K562 (cell line): ENCODE results near the gene POLN. TPM values are rescaled to one million over a fixed set of nuclear protein-coding genes. Genes with fewer than 3 reads are reported as not detected.

ENCODE experiments used
- AFF4 ChIP-seq: sonication (generic); formaldehyde crosslinking; IDR thresholded peaks from 2 replicates; pipeline ENCODE4 v1.8.0; 2023; ENCODE audit warnings: mild to moderate bottlenecking, missing genetic modification reagents
- ELF2 ChIP-seq: fragments of 250-450 bp; sonication (Bioruptor Pico); IDR thresholded peaks from 2 replicates; pipeline ENCODE4 v1.5.0; 2021; ENCODE audit warnings: mild to moderate bottlenecking
- ELK3 ChIP-seq: fragments of 450-650 bp; formaldehyde crosslinking; IDR thresholded peaks from 2 replicates; pipeline ENCODE4 v1.4.0; 2020; ENCODE audit warnings: mild to moderate bottlenecking
- ESRRA ChIP-seq: fragments of 450-650 bp; IDR thresholded peaks from 2 replicates; pipeline ENCODE4 v1.6.1; 2014; ENCODE audit warnings: low read depth, mild to moderate bottlenecking, moderate library complexity, borderline replicate concordance
- FOXM1 ChIP-seq, 2 experiments: fragments of 450-650 bp in 1 of 2; sonication (generic) in 1 of 2; formaldehyde crosslinking in 1 of 2; IDR thresholded peaks; 2 replicates each; pipeline versions ENCODE4 v1.6.1 to v1.9.0; 2017 to 2022; ENCODE audit warnings: low read depth in 2 of 2, mild to moderate bottlenecking in 2 of 2, missing genetic modification reagents in 1 of 2, moderate library complexity in 1 of 2
- HIVEP1 ChIP-seq: fragments of 250-450 bp; sonication (Bioruptor Pico); IDR thresholded peaks from 2 replicates; pipeline ENCODE4 v1.4.0; 2020; ENCODE audit warnings: mild to moderate bottlenecking
- MTA2 ChIP-seq: fragments of 450-650 bp; IDR thresholded peaks from 2 replicates; pipeline ENCODE4 v1.6.1; 2016; ENCODE audit warnings: low read depth
- NFE2L1 ChIP-seq: fragments of 450-650 bp; IDR thresholded peaks from 2 replicates; pipeline ENCODE4 v1.6.1; 2016; ENCODE audit warnings: missing genetic modification characterization, low read depth, mild to moderate bottlenecking, missing compliant biosample characterization, moderate library complexity, borderline replicate concordance
- NFXL1 ChIP-seq: fragments of 450-650 bp; formaldehyde crosslinking; IDR thresholded peaks from 2 replicates; pipeline ENCODE4 v1.4.0; 2021; ENCODE audit warnings: mild to moderate bottlenecking
- PBX2 ChIP-seq, 2 experiments: IDR thresholded peaks in 1 of 2; conservative IDR thresholded peaks in 1 of 2; 2 replicates each; pipeline ENCODE4 v1.6.1; 2016; ENCODE audit warnings: low read depth in 2 of 2, mild to moderate bottlenecking in 1 of 2, missing compliant biosample characterization in 1 of 2, missing genetic modification characterization in 1 of 2, moderate library complexity in 1 of 2
- PCBP2 ChIP-seq: fragments of 200-400 bp; formaldehyde crosslinking; IDR thresholded peaks from 2 replicates; pipeline ENCODE4 v1.6.1; 2018; ENCODE audit warnings: low read length, low read depth, mild to moderate bottlenecking, moderate library complexity; ENCODE audit not compliant: poor library complexity, severe bottlenecking
- RBFOX2 ChIP-seq: fragments of 200-400 bp; formaldehyde crosslinking; IDR thresholded peaks from 2 replicates; pipeline ENCODE4 v1.6.1; 2017; ENCODE audit warnings: low read depth, mild to moderate bottlenecking, low read length, moderate library complexity
- RFX7 ChIP-seq: fragments of 250-450 bp; sonication (Bioruptor Pico); IDR thresholded peaks from 2 replicates; pipeline ENCODE4 v1.5.1; 2021; ENCODE audit warnings: mild to moderate bottlenecking
- SIRT6 ChIP-seq: IDR thresholded peaks from one replicate; pipeline ENCODE4 v1.6.1; 2012; ENCODE audit warnings: low read depth, mild to moderate bottlenecking, control low read depth, inconsistent platforms, low read length, moderate library complexity
- SMARCA4 ChIP-seq: fragments of 450-650 bp; IDR thresholded peaks from 2 replicates; pipeline ENCODE4 v1.6.1; 2016
- WHSC1 ChIP-seq: IDR thresholded peaks from one replicate; pipeline ENCODE4 v1.6.1; 2012; ENCODE audit warnings: low read length, control low read depth, inconsistent platforms
- YY1 ChIP-seq, 3 experiments: IDR thresholded peaks; 2 replicates each; pipeline ENCODE4 v1.6.1; 2011; ENCODE audit warnings: low read length in 2 of 3, mild to moderate bottlenecking in 2 of 3, moderate library complexity in 2 of 3, borderline replicate concordance in 1 of 3, control low read depth in 1 of 3, low read depth in 1 of 3; ENCODE audit not compliant: insufficient read depth in 3 of 3, insufficient replicate concordance in 2 of 3, control insufficient read depth in 1 of 3, insufficient read length in 1 of 3; ENCODE audit errors: extremely low read depth in 1 of 3
- ZBTB17 ChIP-seq: fragments of 450-650 bp; formaldehyde crosslinking; IDR thresholded peaks from 2 replicates; pipeline ENCODE4 v1.4.0; 2020; ENCODE audit warnings: mild to moderate bottlenecking
- ZNF146 ChIP-seq: IDR thresholded peaks from one replicate; pipeline ENCODE4 v1.6.1; 2018; ENCODE audit warnings: missing compliant biosample characterization; ENCODE audit not compliant: unreplicated experiment
- ZNF707 ChIP-seq: fragments of 250-450 bp; sonication (Bioruptor Pico); conservative IDR thresholded peaks from 2 replicates; pipeline ENCODE4 v1.8.0; 2022; ENCODE audit warnings: inconsistent platforms, mild to moderate bottlenecking, moderate library complexity
- polyA plus RNA-seq, 8 experiments: library from polyadenylated mRNA; depleted of rRNA in 4 of 8; stranded (reverse) in 5 of 8; unstranded in 3 of 8; fragments of >200 nt; fragmentation: Nextera tagmentation in 2 of 8; fragmentation: Illumina TruSeq in 1 of 8; extraction: Ambion mirVana in 2 of 8; extraction: Trizol in 1 of 8; gene quantifications; 2 replicates each; pipeline versions ENCODE4 v1.2.1 to v1.2.3, GENCODE V29; 2011 to 2014; ENCODE audit warnings: inconsistent platforms in 1 of 8, missing spikeins in 1 of 8
- total RNA-seq, 7 experiments: library from RNA; depleted of rRNA in 6 of 7; stranded (reverse); fragments of >200 nt in 6 of 7; fragmentation: Illumina TruSeq in 2 of 7; extraction: Trizol in 2 of 7; gene quantifications; 2 replicates each; pipeline versions ENCODE4 v1.2.1 to v1.2.3, GENCODE V29; 2011 to 2021; ENCODE audit warnings: low replicate concordance in 1 of 7

POLN gene
- total and polyA plus RNA-seq, 9 of the 15 experiments (the other 6 are each of a cell fraction or from before 2014, with no cell fraction given) = 0.08 to 0.91 (median 0.32) TPM

GRCh38 chr4:2267320-2267811, 25.4 kb upstream of the POLN start (continued):
- TF ChIP-seq AFF4 (CRISPR knock-in tag) (no peak), WHSC1 (no peak), HIVEP1 (CRISPR knock-in tag) (no peak), ZNF146 (CRISPR knock-in tag) (no peak), NFXL1 (CRISPR knock-in tag) (no peak), YY1 (IDR thresholded peaks at IDR 0.05; ENCODE audit: borderline replicate concordance in 1 of 3, control insufficient read depth in 1 of 3, extremely low read depth in 1 of 3, insufficient read depth in 3 of 3, insufficient read length in 1 of 3, insufficient replicate concordance in 2 of 3, low read depth in 1 of 3, low read length in 2 of 3) (peak in 2 of 3 experiments; percentile 57 to 79), PCBP2 (no peak), SMARCA4 (0 out of 2 replicates have a peak, but pooled peaks have one; percentile 10), ELF2 (CRISPR knock-in tag) (no peak), MTA2 (peak; percentile 41; the same call in 1 of the 2 replicates), PBX2 (CRISPR knock-in tag; IDR thresholded peaks at IDR 0.05; ENCODE audit: low read depth) (no peak), PBX2 (tag; conservative IDR thresholded peaks at IDR 0.05; ENCODE audit: low read depth) (no peak), ZNF707 (no peak), RBFOX2 (0 out of 2 replicates have a peak, but pooled peaks have one; percentile 38), RFX7 (CRISPR knock-in tag) (no peak), ESRRA (no peak), SIRT6 (no peak), ZBTB17 (CRISPR knock-in tag) (no peak), NFE2L1 (tag) (no peak), FOXM1 (IDR thresholded peaks at IDR 0.05; ENCODE audit: low read depth) (no peak), FOXM1 (CRISPR knock-in tag; IDR thresholded peaks at IDR 0.05; ENCODE audit: low read depth) (no peak), ELK3 (CRISPR knock-in tag) (no peak)
